Activated naive CD4-positive, alpha-beta T cell treated with anti-CD3 and anti-CD28 coated beads, Interleukin-2, amount 10 ng/mL, durations not matched to agents 7 days and 5 days (primary cell): ENCODE results near the gene WNT9B.

Experiments used
- CTCF ChIA-PET: fragments of 350-600 bp; sonication (Branson Sonifier 250); formaldehyde crosslinking; loops from one replicate; lab custom pipeline; 2021; ENCODE audit warnings: antibody characterized with exemption; lab: Charles Lee
- DNase-seq: peaks from one replicate; pipeline ENCODE4 v3.0.0-alpha.2; 2020
- H3K27ac Mint-ChIP-seq: one replicate; pipeline ENCODE4 v1.8.0; 2021; ENCODE audit warnings: mild to moderate bottlenecking, moderate library complexity, mixed read lengths
- H3K27me3 Mint-ChIP-seq: one replicate; pipeline ENCODE4 v1.8.0; 2021; ENCODE audit warnings: mild to moderate bottlenecking, mixed read lengths
- H3K36me3 Mint-ChIP-seq: one replicate; pipeline ENCODE4 v1.8.0; 2021; ENCODE audit warnings: mixed read lengths
- H3K4me1 Mint-ChIP-seq: one replicate; pipeline ENCODE4 v1.8.0; 2021; ENCODE audit warnings: mixed read lengths
- H3K4me3 Mint-ChIP-seq: one replicate; pipeline ENCODE4 v1.8.0; 2021; ENCODE audit warnings: mild to moderate bottlenecking, moderate library complexity, mixed read lengths
- H3K9me3 Mint-ChIP-seq: one replicate; pipeline ENCODE4 v1.8.0; 2021; ENCODE audit warnings: mixed read lengths

The WNT9B gene

DNA sequence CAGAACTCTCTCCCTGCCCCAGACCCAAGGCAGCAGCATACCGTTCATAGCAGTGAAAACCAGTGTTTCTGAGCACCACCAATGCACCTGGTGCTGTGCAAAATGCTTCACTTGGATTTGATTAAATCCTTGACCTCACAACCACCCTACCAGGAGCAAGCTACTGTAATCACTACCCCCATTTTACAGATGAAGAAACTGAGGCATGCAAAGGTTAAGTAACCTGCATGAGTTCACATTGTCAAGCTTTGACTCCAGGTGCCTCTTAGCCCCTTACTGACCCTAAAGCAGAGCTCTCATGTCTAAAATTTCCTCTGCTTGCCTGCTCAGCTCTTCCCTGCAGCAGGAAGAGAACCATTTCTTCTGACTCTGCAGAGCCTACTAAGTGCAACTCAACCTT, 37.3 kb downstream of the WNT9B start:
- no peaks in the 10 kb centered on the region for H3K9me3 Mint-ChIP-seq
- CTCF ChIA-PET: interaction anchor here (1.5 kb wide), 1 partner anchor 52 kb away, joined by 4 read pairs; no protein-coding TSS in a partner anchor
- peaks cover 69% of the 10 kb centered on the region for H3K27me3 Mint-ChIP-seq
- no peak overlapping the region for H3K27ac Mint-ChIP-seq
- no peaks in the 10 kb centered on the region for H3K36me3 Mint-ChIP-seq
- H3K4me1 Mint-ChIP-seq: no peaks in the 10 kb centered on the region
- DNase-seq: no peak
- H3K4me3 Mint-ChIP-seq: no peak overlapping the region

- Mint-ChIP-seq H3K4me3 (no peak overlapping the region), H3K36me3 (no peaks in the 10 kb centered on the region), H3K27me3 (peaks cover 71% of the 10 kb centered on the region), H3K9me3 (no peaks in the 10 kb centered on the region), H3K27ac (no peak overlapping the region), H3K4me1 (no peaks in the 10 kb centered on the region)
- no peak for DNase-seq
- CTCF ChIA-PET: interaction anchor here (1.5 kb wide), 1 partner anchor 51 kb away, joined by 4 read pairs; no protein-coding TSS in a partner anchor
Measured at GRCh38 chr17:46889519-46889918, 38.1 kb downstream of the WNT9B start.

GRCh38 chr17:46889992-46890564, 38.7 kb downstream of the WNT9B start:
- Mint-ChIP-seq H3K36me3 (no peaks in the 10 kb centered on the region), H3K27me3 (peaks cover 68% of the 10 kb centered on the region), H3K9me3 (no peaks in the 10 kb centered on the region), H3K27ac (no peak overlapping the region), H3K4me3 (no peak overlapping the region), H3K4me1 (no peaks in the 10 kb centered on the region)
- DNase-seq: no peak
- CTCF ChIA-PET: no interaction called here

DNA sequence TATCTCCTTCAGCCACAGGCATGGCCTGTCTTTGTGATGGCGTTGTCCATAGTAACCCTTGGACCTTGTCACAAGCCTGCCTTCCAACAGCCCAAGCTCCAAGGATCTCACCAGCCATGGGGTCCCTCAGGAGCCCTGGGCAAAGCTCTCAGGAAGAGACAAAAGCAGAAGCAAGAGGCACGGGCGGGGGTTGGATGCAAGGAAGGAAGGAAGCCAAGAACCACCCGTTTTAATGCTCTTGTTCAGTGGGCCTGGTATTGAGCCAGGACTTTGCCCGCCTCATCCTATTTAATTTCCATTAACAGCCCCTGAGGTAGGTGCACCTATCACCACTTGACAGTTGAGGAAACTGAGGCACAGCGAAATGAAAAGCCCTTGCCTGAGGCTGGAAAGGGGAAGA, 39.3 kb downstream of the WNT9B start:
- H3K36me3 Mint-ChIP-seq: no peaks in the 10 kb centered on the region
- DNase-seq: no peak
- CTCF ChIA-PET: no interaction called here
- H3K27me3 Mint-ChIP-seq: peaks cover 71% of the 10 kb centered on the region
- no peak overlapping the region for H3K4me3 Mint-ChIP-seq
- no peaks in the 10 kb centered on the region for H3K9me3 Mint-ChIP-seq
- no peaks in the 10 kb centered on the region for H3K4me1 Mint-ChIP-seq
- no peak overlapping the region for H3K27ac Mint-ChIP-seq

DNA sequence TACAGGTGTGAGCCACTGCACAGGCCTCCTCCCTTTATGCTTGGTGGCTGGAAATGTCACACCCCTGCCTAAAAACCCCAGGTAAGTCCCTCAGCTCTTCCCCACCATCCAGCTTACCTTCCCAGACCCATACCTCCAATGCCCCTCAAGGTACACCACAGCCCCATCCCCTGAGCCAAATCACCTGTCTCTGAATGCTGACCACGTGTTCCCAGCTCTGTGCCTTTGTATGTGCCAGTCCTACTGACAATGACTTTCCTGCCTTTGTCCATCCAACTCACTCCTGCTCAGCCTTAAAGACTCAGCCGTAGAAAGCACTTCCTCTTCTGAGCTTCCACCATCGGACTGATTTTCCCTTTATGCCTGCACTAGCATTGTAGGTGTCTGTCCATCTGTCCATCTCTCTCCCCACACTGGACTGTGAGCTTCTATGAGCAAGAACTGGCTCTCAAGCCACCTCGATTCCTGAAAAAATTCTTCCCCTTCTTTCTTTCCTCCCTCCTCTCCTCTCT, 40.9 kb downstream of the WNT9B start:
- Mint-ChIP-seq H3K27ac (no peak overlapping the region), H3K4me1 (no peaks in the 10 kb centered on the region), H3K9me3 (no peaks in the 10 kb centered on the region), H3K36me3 (no peaks in the 10 kb centered on the region), H3K27me3 (peaks cover 80% of the 10 kb centered on the region), H3K4me3 (no peak overlapping the region)
- CTCF ChIA-PET: no interaction called here
- DNase-seq: no peak

DNA sequence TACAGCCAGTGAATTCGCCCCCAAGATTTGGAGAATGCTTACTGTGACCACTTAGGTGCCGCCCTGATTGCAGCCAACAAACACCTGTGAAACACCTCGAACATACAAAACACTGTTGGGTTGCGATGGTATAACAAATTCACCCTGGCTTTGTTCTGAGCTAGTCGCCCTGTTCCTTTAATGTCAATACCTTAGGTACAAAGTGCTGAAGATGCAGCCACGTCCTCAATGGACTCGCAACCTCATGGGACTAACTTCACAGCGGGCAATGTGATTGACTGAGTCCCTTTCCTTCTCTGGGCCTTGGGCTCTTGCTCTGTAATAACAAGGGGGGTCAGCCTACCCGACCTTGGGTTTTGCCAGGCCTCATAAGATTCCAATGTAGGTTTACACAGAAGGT, 42.6 kb downstream of the WNT9B start:
- no peak for DNase-seq
- Mint-ChIP-seq H3K4me3 (no peak overlapping the region), H3K27ac (no peak overlapping the region), H3K9me3 (no peaks in the 10 kb centered on the region), H3K4me1 (no peaks in the 10 kb centered on the region), H3K36me3 (no peaks in the 10 kb centered on the region), H3K27me3 (peaks cover 65% of the 10 kb centered on the region)
- CTCF ChIA-PET: no interaction called here

- no peaks in the 10 kb centered on the region for H3K9me3 Mint-ChIP-seq
- no peak for DNase-seq
- no peaks in the 10 kb centered on the region for H3K36me3 Mint-ChIP-seq
- no peak overlapping the region for H3K4me3 Mint-ChIP-seq
- H3K27me3 Mint-ChIP-seq: peaks cover 59% of the 10 kb centered on the region
- H3K27ac Mint-ChIP-seq: no peak overlapping the region
- no peaks in the 10 kb centered on the region for H3K4me1 Mint-ChIP-seq
- CTCF ChIA-PET: interaction anchor here (1.1 kb wide), 1 partner anchor 18 kb away, joined by 3 read pairs; no protein-coding TSS in a partner anchor
Measured at GRCh38 chr17:46894476-46895151, 43.2 kb downstream of the WNT9B start.

GRCh38 chr17:46895171-46895570, 43.8 kb downstream of the WNT9B start:
- H3K4me3 Mint-ChIP-seq: no peak overlapping the region

DNA sequence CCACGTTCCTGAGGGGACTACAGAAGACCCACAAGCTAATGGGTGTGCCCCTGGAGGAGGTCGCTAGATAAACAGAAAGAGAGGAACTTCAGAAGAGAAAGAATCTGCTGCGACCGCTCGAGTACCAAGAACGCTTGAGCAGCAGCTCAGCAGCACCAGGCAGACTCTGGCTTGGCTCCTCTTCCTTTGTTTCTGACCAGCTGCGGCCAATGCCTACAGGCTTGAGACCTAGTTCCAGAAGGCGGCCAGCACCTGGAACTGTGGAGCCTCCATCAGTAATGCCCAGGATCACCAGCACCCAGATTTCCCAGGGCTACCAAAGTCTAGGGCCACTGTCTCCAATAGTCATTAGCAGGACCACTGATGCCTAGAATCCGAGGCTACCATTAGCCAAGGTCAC, 45.6 kb downstream of the WNT9B start:
- Mint-ChIP-seq H3K4me1 (no peaks in the 10 kb centered on the region), H3K36me3 (no peaks in the 10 kb centered on the region), H3K27ac (no peak overlapping the region), H3K9me3 (no peaks in the 10 kb centered on the region), H3K4me3 (no peak overlapping the region), H3K27me3 (peaks cover 44% of the 10 kb centered on the region)
- CTCF ChIA-PET: interaction anchor here (0.9 kb wide), 1 partner anchor 55 kb away, joined by 3 read pairs; no protein-coding TSS in a partner anchor
- no peak for DNase-seq

More at GRCh38 chr17:46895171-46895570, 43.8 kb downstream of the WNT9B start:
- Mint-ChIP-seq H3K9me3 (no peaks in the 10 kb centered on the region), H3K36me3 (no peaks in the 10 kb centered on the region), H3K27ac (no peak overlapping the region), H3K27me3 (peaks cover 57% of the 10 kb centered on the region), H3K4me1 (no peaks in the 10 kb centered on the region)
- CTCF ChIA-PET: interaction anchor here (1.1 kb wide), 1 partner anchor 19 kb away, joined by 3 read pairs; no protein-coding TSS in a partner anchor
- no peak for DNase-seq

GRCh38 chr17:46898364-46898763, 47.0 kb downstream of the WNT9B start:
- Mint-ChIP-seq H3K27ac (no peak overlapping the region), H3K9me3 (no peaks in the 10 kb centered on the region), H3K4me3 (no peak overlapping the region), H3K36me3 (no peaks in the 10 kb centered on the region), H3K4me1 (no peaks in the 10 kb centered on the region), H3K27me3 (peaks cover 30% of the 10 kb centered on the region)
- CTCF ChIA-PET: no interaction called here
- no peak for DNase-seq

DNA sequence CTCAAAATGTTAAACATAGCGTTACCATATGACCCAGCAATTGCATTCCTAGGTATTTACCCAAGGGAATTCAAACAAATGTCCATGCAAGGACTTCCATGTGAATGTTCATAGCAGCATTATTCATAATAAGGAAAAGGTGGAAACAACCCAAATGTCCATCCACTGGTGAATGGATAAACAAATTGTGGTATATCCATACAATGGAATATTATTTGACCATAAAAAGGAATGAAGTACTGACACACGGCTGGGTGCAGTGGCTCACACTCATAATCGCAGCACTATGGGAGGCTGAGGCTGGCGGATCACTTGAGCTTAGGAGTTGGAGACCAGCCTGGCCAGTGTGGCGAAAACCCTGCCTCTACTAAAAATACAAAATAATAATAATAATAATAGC, 47.5 kb downstream of the WNT9B start:
- H3K4me3 Mint-ChIP-seq: no peak overlapping the region
- no peaks in the 10 kb centered on the region for H3K9me3 Mint-ChIP-seq
- H3K27me3 Mint-ChIP-seq: peaks cover 28% of the 10 kb centered on the region
- no peaks in the 10 kb centered on the region for H3K36me3 Mint-ChIP-seq
- no peak for DNase-seq
- no peak overlapping the region for H3K27ac Mint-ChIP-seq
- no peaks in the 10 kb centered on the region for H3K4me1 Mint-ChIP-seq
- CTCF ChIA-PET: no interaction called here

- peaks cover 27% of the 10 kb centered on the region for H3K27me3 Mint-ChIP-seq
- H3K27ac Mint-ChIP-seq: no peak overlapping the region
- DNase-seq: no peak
- CTCF ChIA-PET: interaction anchor here (1.5 kb wide), 1 partner anchor 24 kb away, joined by 3 read pairs; no protein-coding TSS in a partner anchor
- H3K4me1 Mint-ChIP-seq: peaks cover 7% of the 10 kb centered on the region
- H3K36me3 Mint-ChIP-seq: no peaks in the 10 kb centered on the region
- no peaks in the 10 kb centered on the region for H3K9me3 Mint-ChIP-seq
- H3K4me3 Mint-ChIP-seq: no peak overlapping the region
Measured at GRCh38 chr17:46901291-46901690, 49.9 kb downstream of the WNT9B start.

- Mint-ChIP-seq H3K4me1 (peaks cover 7% of the 10 kb centered on the region), H3K9me3 (no peaks in the 10 kb centered on the region), H3K4me3 (no peak overlapping the region), H3K27me3 (peaks cover 32% of the 10 kb centered on the region), H3K27ac (no peak overlapping the region), H3K36me3 (no peaks in the 10 kb centered on the region)
- CTCF ChIA-PET: interaction anchor here (1.2 kb wide), 1 partner anchor 62 kb away, joined by 4 read pairs; no protein-coding TSS in a partner anchor
- DNase-seq: no peak
Measured at GRCh38 chr17:46903762-46904672, 52.6 kb downstream of the WNT9B start.
